GM12878 (cell line): Measurements from ENCODE around the gene TFF2. TPM values are rescaled to one million over a fixed set of nuclear protein-coding genes. Genes with fewer than 3 reads are reported as not detected.
A peak's percentile ranks its signal among the peaks of the same experiment; 100 is the strongest.

ENCODE experiments used
- FOS ChIP-seq: IDR thresholded peaks from 3 replicates; pipeline ENCODE4 v1.6.1; 2011; ENCODE audit warnings: borderline replicate concordance; ENCODE audit not compliant: insufficient read length; ENCODE audit errors: extremely low read depth
- IKZF2 ChIP-seq, 2 experiments: fragments of 450-650 bp; IDR thresholded peaks; 2 replicates each; pipeline ENCODE4 v1.6.1; 2017; ENCODE audit warnings: mild to moderate bottlenecking in 2 of 2, moderate library complexity in 2 of 2
- IRF4 ChIP-seq: IDR thresholded peaks from 2 replicates; pipeline ENCODE4 v1.6.1; 2011; ENCODE audit warnings: low read depth, low read length
- LARP7 ChIP-seq: fragments of 450-650 bp; IDR thresholded peaks from 2 replicates; pipeline ENCODE4 v1.6.1; 2017; ENCODE audit warnings: mild to moderate bottlenecking
- NFXL1 ChIP-seq: fragments of 450-650 bp; IDR thresholded peaks from 2 replicates; pipeline ENCODE4 v1.6.1; 2017; ENCODE audit warnings: antibody characterized with exemption, mild to moderate bottlenecking, borderline replicate concordance
- PAX5 ChIP-seq: IDR thresholded peaks from 2 replicates; pipeline ENCODE4 v1.6.1; 2011; ENCODE audit warnings: low read depth, low read length, borderline replicate concordance
- PML ChIP-seq: IDR thresholded peaks from 2 replicates; pipeline ENCODE4 v1.6.1; 2012; ENCODE audit warnings: low read length, inconsistent platforms
- RAD21 ChIP-seq: IDR thresholded peaks from 2 replicates; pipeline ENCODE4 v1.6.1; 2011; ENCODE audit warnings: mild to moderate bottlenecking, low read depth, low read length, moderate library complexity; ENCODE audit not compliant: insufficient read depth
- RFX5 ChIP-seq: IDR thresholded peaks from 2 replicates; pipeline ENCODE4 v1.6.1; 2011; ENCODE audit warnings: low read depth, low read length, improper control_type of control experiment
- RUNX3 ChIP-seq: IDR thresholded peaks from 2 replicates; pipeline ENCODE4 v1.6.1; 2012; ENCODE audit warnings: low read length, inconsistent platforms
- SMC3 ChIP-seq: IDR thresholded peaks from 2 replicates; pipeline ENCODE4 v1.6.1; 2011; ENCODE audit warnings: low read length, improper control_type of control experiment, borderline replicate concordance
- ZNF207 ChIP-seq: fragments of 450-650 bp; IDR thresholded peaks from 2 replicates; pipeline ENCODE4 v1.6.1; 2014; ENCODE audit warnings: antibody characterized with exemption, mild to moderate bottlenecking, borderline replicate concordance
- ZNF274 ChIP-seq: IDR thresholded peaks from one replicate; pipeline ENCODE4 v1.8.0; 2011; ENCODE audit not compliant: insufficient read length, insufficient read depth
- ZSCAN29 ChIP-seq: fragments of 450-650 bp; IDR thresholded peaks from 2 replicates; pipeline ENCODE4 v1.6.1; 2017; ENCODE audit warnings: mild to moderate bottlenecking, moderate library complexity
- polyA plus RNA-seq, 11 experiments: library from polyadenylated mRNA; depleted of rRNA in 4 of 11; unstranded in 6 of 11; stranded (reverse) in 5 of 11; fragments of >200 nt; fragmentation: Nextera tagmentation in 4 of 11; fragmentation: Illumina TruSeq in 1 of 11; extraction: Ambion mirVana in 4 of 11; extraction: Trizol in 1 of 11; gene quantifications; 1 replicate in 1 of 11; 2 replicates in 10 of 11; pipeline versions ENCODE4 v1.2.1 to v1.2.3, GENCODE V29; 2011 to 2016; ENCODE audit warnings: inconsistent platforms in 2 of 11, missing spikeins in 2 of 11, low read depth in 1 of 11
- total RNA-seq, 4 experiments: library from RNA; depleted of rRNA in 3 of 4; stranded (reverse); fragments of >200 nt in 3 of 4; fragmentation: Illumina TruSeq in 1 of 4; extraction: Trizol in 1 of 4; gene quantifications; 2 replicates each; pipeline versions ENCODE4 v1.2.1 to v1.2.3, GENCODE V29; 2013 to 2021
- TF ChIP-seq, protein P1 (sequence below): IDR thresholded peaks from 2 replicates; pipeline ENCODE4 v1.6.1; 2012; ENCODE audit warnings: improper control_type of control experiment, low read depth, low read length; ENCODE audit not compliant: insufficient replicate concordance
- TF ChIP-seq, protein P2 (sequence below): fragments of 450-650 bp; IDR thresholded peaks from 2 replicates; pipeline ENCODE4 v1.6.1; 2014; ENCODE audit warnings: mild to moderate bottlenecking
- TF ChIP-seq, protein P3 (sequence below): fragments of 450-650 bp; IDR thresholded peaks from 2 replicates; pipeline ENCODE4 v1.6.1; 2016; ENCODE audit warnings: mild to moderate bottlenecking
- TF ChIP-seq, protein P4 (sequence below): IDR thresholded peaks from 2 replicates; pipeline ENCODE4 v1.6.1; 2011; ENCODE audit warnings: borderline replicate concordance, low read depth, mild to moderate bottlenecking, moderate library complexity, low read length; ENCODE audit not compliant: insufficient read depth, poor library complexity, severe bottlenecking

The TFF2 gene
- total and polyA plus RNA-seq, 10 of the 15 experiments (the other 5 are each of a cell fraction or from before 2014, with no cell fraction given) = 0.56 TPM; not detected in 9

DNA sequence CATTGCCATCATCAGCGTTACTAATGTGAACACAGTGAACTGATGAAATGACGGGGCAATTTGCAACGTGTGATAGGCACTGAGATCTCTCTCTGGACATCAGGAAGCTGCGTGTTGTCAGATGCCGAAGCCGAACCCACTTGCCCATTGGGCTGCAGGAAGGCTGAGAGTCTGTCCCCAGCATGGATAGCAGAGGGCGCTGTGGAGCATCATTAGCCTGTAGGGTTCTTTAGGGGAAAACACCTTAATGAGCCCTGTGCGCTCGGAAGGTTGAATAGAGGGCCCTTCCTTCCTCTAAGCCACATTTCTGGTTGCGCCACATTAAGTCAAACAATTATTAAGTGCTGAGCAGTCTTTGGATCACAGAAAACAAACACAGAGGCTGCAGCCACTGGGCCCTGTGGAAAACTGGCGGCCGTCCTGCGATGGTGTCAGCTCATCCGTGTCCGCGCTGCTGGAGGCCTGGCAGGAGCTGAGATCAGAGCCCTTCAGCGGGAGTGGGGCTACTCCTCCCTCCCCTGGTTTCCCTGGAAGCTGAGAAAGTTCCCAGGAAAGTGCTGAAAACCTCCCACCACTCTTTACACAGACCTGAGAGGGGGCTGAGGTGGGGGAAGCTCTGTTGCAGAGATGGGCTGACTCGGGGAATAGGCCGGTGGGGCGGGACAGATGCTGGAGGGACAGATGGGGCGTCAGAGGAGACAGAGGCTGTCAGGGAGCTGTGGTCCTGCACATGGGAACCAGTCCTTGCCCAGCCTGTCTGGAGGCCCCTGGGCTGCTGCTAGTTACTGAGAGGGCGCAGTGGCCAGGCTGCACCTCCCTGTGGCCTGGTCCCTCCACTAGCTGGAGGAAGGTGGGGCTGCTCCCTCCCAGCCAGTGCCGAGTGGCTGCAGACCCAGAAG lies 12.7 kb downstream of the TFF2 start (continued):
- TF ChIP-seq, protein P1, sequence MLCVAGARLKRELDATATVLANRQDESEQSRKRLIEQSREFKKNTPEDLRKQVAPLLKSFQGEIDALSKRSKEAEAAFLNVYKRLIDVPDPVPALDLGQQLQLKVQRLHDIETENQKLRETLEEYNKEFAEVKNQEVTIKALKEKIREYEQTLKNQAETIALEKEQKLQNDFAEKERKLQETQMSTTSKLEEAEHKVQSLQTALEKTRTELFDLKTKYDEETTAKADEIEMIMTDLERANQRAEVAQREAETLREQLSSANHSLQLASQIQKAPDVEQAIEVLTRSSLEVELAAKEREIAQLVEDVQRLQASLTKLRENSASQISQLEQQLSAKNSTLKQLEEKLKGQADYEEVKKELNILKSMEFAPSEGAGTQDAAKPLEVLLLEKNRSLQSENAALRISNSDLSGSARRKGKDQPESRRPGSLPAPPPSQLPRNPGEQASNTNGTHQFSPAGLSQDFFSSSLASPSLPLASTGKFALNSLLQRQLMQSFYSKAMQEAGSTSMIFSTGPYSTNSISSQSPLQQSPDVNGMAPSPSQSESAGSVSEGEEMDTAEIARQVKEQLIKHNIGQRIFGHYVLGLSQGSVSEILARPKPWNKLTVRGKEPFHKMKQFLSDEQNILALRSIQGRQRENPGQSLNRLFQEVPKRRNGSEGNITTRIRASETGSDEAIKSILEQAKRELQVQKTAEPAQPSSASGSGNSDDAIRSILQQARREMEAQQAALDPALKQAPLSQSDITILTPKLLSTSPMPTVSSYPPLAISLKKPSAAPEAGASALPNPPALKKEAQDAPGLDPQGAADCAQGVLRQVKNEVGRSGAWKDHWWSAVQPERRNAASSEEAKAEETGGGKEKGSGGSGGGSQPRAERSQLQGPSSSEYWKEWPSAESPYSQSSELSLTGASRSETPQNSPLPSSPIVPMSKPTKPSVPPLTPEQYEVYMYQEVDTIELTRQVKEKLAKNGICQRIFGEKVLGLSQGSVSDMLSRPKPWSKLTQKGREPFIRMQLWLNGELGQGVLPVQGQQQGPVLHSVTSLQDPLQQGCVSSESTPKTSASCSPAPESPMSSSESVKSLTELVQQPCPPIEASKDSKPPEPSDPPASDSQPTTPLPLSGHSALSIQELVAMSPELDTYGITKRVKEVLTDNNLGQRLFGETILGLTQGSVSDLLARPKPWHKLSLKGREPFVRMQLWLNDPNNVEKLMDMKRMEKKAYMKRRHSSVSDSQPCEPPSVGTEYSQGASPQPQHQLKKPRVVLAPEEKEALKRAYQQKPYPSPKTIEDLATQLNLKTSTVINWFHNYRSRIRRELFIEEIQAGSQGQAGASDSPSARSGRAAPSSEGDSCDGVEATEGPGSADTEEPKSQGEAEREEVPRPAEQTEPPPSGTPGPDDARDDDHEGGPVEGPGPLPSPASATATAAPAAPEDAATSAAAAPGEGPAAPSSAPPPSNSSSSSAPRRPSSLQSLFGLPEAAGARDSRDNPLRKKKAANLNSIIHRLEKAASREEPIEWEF = no peak
- TF ChIP-seq IRF4 (0 out of 2 replicates have a peak, but pooled peaks have one; percentile 7), ZSCAN29 (no peak), PML (no peak), ZNF274 (no peak), LARP7 (no peak), RAD21 (peak; percentile 81), ZNF207 (no peak), FOS (no peak), NFXL1 (no peak), RFX5 (no peak), RUNX3 (peak; percentile 48), PAX5 (no peak), SMC3 (peak; percentile 87), IKZF2 (IDR thresholded peaks at IDR 0.05) (0 out of 4 replicates have a peak, but pooled peaks of 1 of the 2 experiments have one; percentile 28)
- TF ChIP-seq, protein P2, sequence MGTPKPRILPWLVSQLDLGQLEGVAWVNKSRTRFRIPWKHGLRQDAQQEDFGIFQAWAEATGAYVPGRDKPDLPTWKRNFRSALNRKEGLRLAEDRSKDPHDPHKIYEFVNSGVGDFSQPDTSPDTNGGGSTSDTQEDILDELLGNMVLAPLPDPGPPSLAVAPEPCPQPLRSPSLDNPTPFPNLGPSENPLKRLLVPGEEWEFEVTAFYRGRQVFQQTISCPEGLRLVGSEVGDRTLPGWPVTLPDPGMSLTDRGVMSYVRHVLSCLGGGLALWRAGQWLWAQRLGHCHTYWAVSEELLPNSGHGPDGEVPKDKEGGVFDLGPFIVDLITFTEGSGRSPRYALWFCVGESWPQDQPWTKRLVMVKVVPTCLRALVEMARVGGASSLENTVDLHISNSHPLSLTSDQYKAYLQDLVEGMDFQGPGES = no peak
- TF ChIP-seq, protein P3, sequence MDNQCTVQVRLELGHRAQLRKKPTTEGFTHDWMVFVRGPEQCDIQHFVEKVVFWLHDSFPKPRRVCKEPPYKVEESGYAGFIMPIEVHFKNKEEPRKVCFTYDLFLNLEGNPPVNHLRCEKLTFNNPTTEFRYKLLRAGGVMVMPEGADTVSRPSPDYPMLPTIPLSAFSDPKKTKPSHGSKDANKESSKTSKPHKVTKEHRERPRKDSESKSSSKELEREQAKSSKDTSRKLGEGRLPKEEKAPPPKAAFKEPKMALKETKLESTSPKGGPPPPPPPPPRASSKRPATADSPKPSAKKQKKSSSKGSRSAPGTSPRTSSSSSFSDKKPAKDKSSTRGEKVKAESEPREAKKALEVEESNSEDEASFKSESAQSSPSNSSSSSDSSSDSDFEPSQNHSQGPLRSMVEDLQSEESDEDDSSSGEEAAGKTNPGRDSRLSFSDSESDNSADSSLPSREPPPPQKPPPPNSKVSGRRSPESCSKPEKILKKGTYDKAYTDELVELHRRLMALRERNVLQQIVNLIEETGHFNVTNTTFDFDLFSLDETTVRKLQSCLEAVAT = 0 out of 2 replicates have a peak, but pooled peaks have one; percentile 36
- TF ChIP-seq, protein P4, sequence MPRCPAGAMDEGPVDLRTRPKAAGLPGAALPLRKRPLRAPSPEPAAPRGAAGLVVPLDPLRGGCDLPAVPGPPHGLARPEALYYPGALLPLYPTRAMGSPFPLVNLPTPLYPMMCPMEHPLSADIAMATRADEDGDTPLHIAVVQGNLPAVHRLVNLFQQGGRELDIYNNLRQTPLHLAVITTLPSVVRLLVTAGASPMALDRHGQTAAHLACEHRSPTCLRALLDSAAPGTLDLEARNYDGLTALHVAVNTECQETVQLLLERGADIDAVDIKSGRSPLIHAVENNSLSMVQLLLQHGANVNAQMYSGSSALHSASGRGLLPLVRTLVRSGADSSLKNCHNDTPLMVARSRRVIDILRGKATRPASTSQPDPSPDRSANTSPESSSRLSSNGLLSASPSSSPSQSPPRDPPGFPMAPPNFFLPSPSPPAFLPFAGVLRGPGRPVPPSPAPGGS = peak; percentile 46
- TF ChIP-seq, all 136 proteins: peak for 12
